Chondrocyte (in vitro differentiated cells): Measurements from ENCODE around the gene CMSS1. TPM values are rescaled to one million over a fixed set of nuclear protein-coding genes. Genes with fewer than 3 reads are reported as not detected.
A peak's percentile ranks its signal among the peaks of the same experiment; 100 is the strongest.

Experiments used
- DNase-seq: peaks from one replicate; pipeline ENCODE4 v3.0.0; 2021; ENCODE audit warnings: mixed read lengths, low spot score
- H3K27ac Mint-ChIP-seq: one replicate; pipeline ENCODE4 v1.8.0; 2021; ENCODE audit warnings: mild to moderate bottlenecking, moderate library complexity, mixed read lengths; ENCODE audit not compliant: unreplicated experiment
- H3K27me3 Mint-ChIP-seq: 2 replicates; pipeline ENCODE4 v1.8.0; 2021; ENCODE audit warnings: low read depth, mixed read lengths
- H3K36me3 Mint-ChIP-seq: 2 replicates; pipeline ENCODE4 v1.8.0; 2021; ENCODE audit warnings: low read depth, mixed read lengths
- H3K4me1 Mint-ChIP-seq: 2 replicates; pipeline ENCODE4 v1.8.0; 2021; ENCODE audit warnings: low read depth, mild to moderate bottlenecking, mixed read lengths
- H3K4me3 Mint-ChIP-seq: one replicate; pipeline ENCODE4 v1.8.0; 2021; ENCODE audit warnings: mild to moderate bottlenecking, moderate library complexity, mixed read lengths; ENCODE audit not compliant: unreplicated experiment
- H3K9me3 Mint-ChIP-seq: 2 replicates; pipeline ENCODE4 v1.8.0; 2021; ENCODE audit warnings: low read depth, mixed read lengths
- CTCF ChIP-seq: fragments of 200-600 bp; sonication (generic); IDR thresholded peaks from 2 replicates; pipeline ENCODE4 v1.5.0; 2021; ENCODE audit warnings: antibody characterized with exemption, mild to moderate bottlenecking, moderate library complexity
- total RNA-seq: library from RNA; stranded (reverse); gene quantifications from 3 replicates; pipeline ENCODE4 v1.2.1, GENCODE V29; 2021

CMSS1 gene
- total RNA-seq, 1 donor from 2014 or later: 19.5 TPM

GRCh38 chr3:99863002-99863401 is 45.3 kb downstream of the CMSS1 start:
- H3K27ac Mint-ChIP-seq: peak overlapping the region; percentile 94
- DNase-seq: no peak
- no peaks in the 10 kb centered on the region for H3K27me3 Mint-ChIP-seq
- no peaks in the 10 kb centered on the region for H3K9me3 Mint-ChIP-seq
- H3K36me3 Mint-ChIP-seq: peaks cover 34% of the 10 kb centered on the region
- peaks cover 95% of the 10 kb centered on the region for H3K4me1 Mint-ChIP-seq
- H3K4me3 Mint-ChIP-seq: no peak overlapping the region
- no peak for TF ChIP-seq CTCF

GRCh38 chr3:99863588-99863987 is 45.9 kb downstream of the CMSS1 start:
- no peak for DNase-seq
- Mint-ChIP-seq H3K4me3 (no peak overlapping the region), H3K27ac (peak overlapping the region; percentile 94), H3K36me3 (peaks cover 35% of the 10 kb centered on the region), H3K27me3 (no peaks in the 10 kb centered on the region), H3K9me3 (no peaks in the 10 kb centered on the region), H3K4me1 (peaks cover 98% of the 10 kb centered on the region)
- no peak for TF ChIP-seq CTCF

- H3K27me3 Mint-ChIP-seq: no peaks in the 10 kb centered on the region
- peaks cover 33% of the 10 kb centered on the region for H3K36me3 Mint-ChIP-seq
- peaks cover 97% of the 10 kb centered on the region for H3K4me1 Mint-ChIP-seq
- no peak for TF ChIP-seq CTCF
- peak overlapping the region; percentile 94 for H3K27ac Mint-ChIP-seq
- DNase-seq: no peak
- no peak overlapping the region for H3K4me3 Mint-ChIP-seq
- no peaks in the 10 kb centered on the region for H3K9me3 Mint-ChIP-seq
Observed at GRCh38 chr3:99864289-99864688, 46.6 kb downstream of the CMSS1 start.

GRCh38 chr3:99865321-99865720 is 47.7 kb downstream of the CMSS1 start:
- peak overlapping the region; percentile 94 for H3K27ac Mint-ChIP-seq
- peaks cover 35% of the 10 kb centered on the region for H3K36me3 Mint-ChIP-seq
- no peaks in the 10 kb centered on the region for H3K9me3 Mint-ChIP-seq
- H3K27me3 Mint-ChIP-seq: no peaks in the 10 kb centered on the region
- H3K4me3 Mint-ChIP-seq: no peak overlapping the region
- peaks cover 97% of the 10 kb centered on the region for H3K4me1 Mint-ChIP-seq
- no peak for TF ChIP-seq CTCF
- no peak for DNase-seq

GRCh38 chr3:99866261-99866761 is 48.6 kb downstream of the CMSS1 start:
- Mint-ChIP-seq H3K4me1 (peaks cover 97% of the 10 kb centered on the region), H3K27me3 (no peaks in the 10 kb centered on the region), H3K36me3 (peaks cover 33% of the 10 kb centered on the region), H3K4me3 (no peak overlapping the region), H3K27ac (peak overlapping the region; percentile 96), H3K9me3 (no peaks in the 10 kb centered on the region)
- DNase-seq: no peak
- TF ChIP-seq CTCF: no peak
